ENCODE measurements around the gene DUSP15. TPM values are rescaled to one million over a fixed set of nuclear protein-coding genes. Genes with fewer than 3 reads are reported as not detected.
"Not testable (repeated sequence)": the region's sequence is repeated elsewhere in the genome, so short reads cannot be mapped to it uniquely, and the experiment has no call there.

Gene DUSP15
- polyA plus RNA-seq, 10 donors: 1.2 to 3.4 (median 2.2) TPM

GRCh38 chr20:31840906-31841816 is 29.2 kb downstream of the DUSP15 start:
- no peak for DNase-seq

GRCh38 chr20:31839782-31840487 is 30.4 kb downstream of the DUSP15 start:
- no peak for DNase-seq

- no peak for DNase-seq
These were observed 31.6 kb downstream of the DUSP15 start for GRCh38 chr20:31838646-31839292.

DNA sequence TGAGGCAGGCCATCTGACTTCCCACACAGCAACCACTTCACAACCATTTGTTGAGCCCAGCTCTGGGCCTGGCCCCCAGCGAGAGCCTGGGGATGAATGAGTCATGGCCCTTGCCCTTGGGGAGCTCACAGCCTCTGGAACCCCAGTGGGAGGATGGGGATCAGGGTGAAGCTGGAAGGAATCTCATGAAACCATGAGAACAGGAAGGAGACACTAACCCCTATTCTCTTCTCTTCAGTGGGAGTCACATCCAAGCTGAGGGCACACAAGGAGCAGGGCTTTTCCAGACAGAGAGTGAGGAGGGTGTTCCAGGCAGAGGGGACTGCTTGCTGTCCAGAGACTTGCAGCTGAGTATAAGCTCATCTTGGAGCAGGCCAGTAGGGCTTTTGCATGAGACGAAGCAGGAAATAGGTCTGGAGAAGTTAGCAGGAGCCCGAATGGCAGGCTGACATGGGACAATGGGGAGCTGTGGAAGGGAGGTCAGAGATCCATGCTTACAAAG is 32.4 kb downstream of the DUSP15 start:
- DNase-seq: no peak

DNA sequence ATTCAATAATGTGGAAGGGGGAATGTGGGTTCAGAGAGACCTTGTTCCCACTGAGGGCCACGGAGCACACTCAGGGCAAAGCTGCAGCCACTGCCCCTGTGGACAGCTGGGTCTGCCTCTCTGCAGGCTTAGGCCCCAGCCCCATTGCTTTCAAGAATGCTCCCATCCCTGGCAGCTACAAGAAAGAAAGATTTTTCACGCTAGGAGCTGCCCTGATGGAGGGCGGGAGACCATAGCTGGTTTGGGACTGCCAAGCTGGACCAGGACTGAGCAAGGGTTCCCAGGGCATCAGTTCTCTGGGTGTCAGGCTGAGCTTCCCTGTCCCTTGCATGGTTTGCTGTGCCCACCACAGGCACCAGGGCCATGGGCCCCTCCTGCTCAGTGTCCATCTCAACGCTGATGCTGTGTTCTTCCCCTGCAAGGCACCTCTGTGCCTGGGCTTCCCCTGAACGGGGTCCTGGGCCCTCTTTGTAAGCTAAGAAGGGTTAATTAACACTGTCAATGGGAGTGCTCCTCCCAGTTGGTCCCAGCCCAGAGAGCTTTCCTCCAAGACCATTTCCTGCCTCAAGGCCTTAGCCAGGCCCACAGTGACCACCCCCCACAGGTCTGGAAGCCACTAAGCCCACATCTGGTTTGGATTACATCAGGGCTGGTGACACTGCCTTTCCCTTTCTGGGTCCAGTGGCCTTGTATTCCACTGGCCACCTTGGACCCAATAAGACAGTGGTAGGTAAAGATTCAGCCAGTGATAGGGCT is 33.3 kb downstream of the DUSP15 start:
- no peak for DNase-seq

DNA sequence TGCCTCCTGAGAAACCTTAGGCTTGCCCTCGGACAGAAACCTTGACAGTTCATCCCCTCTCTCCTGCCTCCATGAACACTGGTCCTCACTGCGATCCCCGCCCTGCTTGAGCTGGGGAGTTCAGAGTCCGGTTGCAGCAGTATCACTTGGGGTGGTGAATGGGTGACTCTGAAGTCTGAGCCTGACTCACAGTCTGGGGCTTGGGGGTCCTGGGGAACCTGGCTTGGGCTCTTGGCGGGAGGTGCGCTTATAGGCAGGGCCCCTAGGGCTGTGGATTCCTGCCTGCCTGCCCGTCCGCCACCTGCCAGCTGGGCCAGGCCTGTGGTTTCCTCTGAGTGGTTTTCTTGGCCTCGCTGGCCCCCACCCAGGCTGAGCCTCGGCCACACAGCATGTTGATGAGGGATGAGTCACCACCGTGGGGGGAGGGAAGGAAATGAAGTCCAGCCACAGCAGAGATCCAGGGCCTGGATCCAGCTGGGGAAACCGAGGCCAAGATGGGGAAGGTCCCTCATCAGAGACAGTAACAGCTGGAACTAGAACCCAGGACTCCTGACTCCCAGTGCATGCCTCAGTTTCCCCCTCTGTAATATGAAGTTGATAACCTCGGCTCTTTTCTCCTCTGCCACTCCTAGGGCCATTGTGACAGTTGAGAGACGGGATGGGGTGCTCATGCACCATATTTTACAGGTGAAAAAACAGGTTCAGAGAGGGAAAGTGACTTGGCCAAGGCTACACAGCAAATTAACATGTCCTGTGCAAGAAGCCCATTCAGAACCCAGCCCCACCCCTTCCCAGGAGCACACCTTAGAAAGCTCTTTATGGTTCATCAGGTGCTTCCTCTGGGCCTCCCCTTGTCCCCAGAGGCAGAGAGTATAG is 34.1 kb downstream of the DUSP15 start:
- peak; percentile 71 to 87 (median 73) for DNase-seq

GRCh38 chr20:31835554-31835953 is 34.8 kb downstream of the DUSP15 start:
- no peak for DNase-seq

DNA sequence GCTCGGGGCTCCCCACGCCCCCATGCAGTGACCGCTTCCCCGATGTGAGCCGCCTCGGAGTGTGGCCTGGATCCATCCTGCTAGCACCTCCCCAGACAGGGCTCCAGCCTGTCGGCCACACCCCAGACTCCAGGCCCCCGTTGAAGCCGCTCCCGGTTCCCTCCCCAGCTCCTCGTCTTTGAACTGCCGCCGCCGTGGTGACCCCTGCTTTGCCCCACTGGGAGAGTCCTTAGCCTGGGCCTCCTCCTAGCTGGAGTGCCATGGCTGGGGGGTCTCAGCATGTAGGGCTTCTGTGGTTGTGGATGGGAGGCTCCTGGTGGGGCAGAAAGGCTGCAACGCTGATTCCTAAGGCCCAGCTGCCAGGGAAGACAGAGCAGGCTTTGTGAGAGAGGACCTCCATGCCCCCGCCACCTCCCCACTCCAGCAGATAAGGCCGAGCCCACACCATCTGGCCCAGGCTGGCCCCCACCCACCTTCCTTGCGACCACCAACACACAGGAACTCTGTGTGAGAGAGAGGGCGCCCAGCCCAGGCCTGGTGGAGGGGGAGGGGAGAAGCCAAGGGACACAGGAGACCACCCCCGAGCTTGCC is 36.3 kb downstream of the DUSP15 start:
- DNase-seq: no peak

DNA sequence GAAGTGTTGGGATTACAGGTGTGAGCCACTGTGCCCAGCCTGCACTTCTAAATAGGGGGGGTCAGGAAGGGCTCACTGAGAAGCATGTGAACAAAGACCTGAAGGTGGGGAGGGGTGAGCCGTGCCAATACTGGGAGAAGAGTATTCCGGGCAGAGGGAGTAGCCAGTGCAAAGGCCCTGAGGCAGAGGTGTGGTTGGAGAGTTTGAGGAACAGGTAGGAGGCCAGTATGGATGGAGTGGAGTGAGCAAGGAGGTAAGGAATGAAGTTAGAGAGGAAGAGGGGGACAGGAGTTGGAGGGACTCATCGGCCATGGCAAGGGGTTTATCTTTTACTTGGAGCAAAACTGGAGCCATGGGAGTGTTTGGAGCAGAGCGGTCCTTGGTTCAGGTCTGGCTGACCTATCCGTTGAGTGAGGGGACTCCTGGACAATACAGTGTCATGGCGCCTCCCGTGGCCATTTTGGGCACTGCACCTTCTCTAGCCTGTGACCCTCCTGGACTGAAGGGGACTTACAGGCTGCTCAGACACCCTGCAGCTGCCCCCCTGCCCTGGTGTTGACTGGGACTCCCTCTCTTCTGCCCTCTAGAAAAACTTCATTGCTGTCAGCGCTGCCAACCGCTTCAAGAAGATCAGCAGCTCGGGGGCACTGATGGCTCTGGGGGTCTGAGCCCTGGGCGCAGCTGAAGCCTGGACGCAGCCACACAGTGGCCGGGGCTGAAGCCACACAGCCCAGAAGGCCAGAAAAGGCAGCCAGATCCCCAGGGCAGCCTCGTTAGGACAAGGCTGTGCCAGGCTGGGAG is 37.0 kb downstream of the DUSP15 start:
- no peak for DNase-seq

DNA sequence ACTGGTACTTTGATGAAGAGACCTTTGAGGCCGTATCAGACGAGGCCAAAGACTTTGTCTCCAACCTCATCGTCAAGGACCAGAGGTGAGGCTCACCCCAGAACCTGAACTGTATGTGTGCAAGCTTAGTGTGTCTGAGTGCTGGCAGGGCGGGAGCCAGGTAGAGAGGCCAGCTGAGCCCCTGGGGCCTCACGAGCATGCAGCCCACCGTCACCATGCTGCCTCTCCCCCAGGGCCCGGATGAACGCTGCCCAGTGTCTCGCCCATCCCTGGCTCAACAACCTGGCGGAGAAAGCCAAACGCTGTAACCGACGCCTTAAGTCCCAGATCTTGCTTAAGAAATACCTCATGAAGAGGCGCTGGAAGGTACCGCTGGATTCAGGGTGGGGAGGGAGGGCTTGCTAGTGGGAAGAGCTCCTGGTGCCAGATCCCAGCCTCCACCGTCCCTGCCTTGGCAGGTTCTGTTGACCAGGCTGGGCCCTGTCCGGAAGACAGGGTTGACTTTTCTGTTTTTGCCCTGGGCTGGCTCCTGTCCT is 38.5 kb downstream of the DUSP15 start:
- DNase-seq: no peak

GRCh38 chr20:31831211-31831610 is 39.1 kb downstream of the DUSP15 start:
- DNase-seq: no peak

- no peak for DNase-seq
These were observed 39.8 kb downstream of the DUSP15 start for GRCh38 chr20:31830406-31830981.

DNA sequence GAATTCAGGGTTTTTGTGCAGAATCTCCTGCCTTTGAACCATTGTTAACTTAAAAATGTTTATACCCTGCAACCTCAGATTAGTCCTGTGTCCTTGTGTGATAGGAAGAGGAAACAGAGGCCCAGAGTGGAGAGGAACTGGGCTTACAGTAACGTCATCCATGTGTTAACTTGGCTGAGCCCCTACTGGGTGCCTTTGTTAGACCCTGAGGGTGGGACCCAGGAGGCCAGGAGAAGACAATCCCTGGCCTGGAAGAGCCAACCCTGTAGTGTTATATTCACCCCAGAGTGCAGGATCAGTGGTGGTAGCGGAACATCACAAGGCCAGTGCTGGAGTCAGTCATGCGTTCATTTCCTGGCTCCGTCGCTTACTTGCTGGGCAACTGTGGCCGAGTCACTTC is 40.6 kb downstream of the DUSP15 start:
- no peak for DNase-seq

- DNase-seq: not testable (repeated sequence)
These were observed 42.3 kb downstream of the DUSP15 start for GRCh38 chr20:31828016-31828415.

DNA sequence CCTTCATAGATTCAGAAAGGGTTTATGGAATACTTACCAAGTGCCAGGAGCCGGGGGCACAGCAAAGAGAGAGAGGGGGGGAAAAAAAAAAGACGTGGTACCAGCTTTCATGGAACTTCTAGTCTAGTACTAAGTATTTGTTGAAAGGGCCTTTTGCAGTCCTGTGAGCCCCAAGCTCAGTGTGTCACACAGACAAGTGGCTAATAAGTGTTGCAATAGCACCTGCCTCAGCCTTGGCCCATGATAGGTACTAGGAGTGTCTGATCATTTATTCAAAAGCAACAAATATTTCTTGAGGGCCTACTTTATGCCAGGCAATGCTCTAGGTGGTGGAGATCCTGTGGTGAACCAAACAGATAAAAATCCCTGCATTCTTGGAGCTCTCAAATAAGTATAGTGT is 43.3 kb downstream of the DUSP15 start:
- DNase-seq: no peak

DNA sequence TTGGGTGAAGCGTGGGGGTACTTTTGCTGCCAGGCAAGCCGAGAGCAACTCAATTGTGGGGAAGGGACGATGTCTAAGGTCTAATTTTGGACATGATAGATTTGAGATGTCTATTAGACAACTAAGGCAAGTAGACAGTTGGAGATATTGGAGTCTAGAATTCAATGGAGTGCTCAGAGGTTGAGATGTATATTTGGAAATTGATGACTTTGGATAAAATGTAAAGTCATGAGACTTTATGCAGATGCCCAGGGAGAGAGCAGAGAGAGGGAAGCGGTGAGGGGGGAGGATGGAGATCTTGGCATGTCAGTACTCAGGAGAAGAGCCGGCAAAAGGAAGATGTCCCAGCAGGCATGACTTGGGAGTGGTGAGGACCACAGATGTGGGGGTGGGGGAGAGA is 44.3 kb downstream of the DUSP15 start:
- no peak for DNase-seq

- no peak for DNase-seq
These were observed 45.6 kb downstream of the DUSP15 start for GRCh38 chr20:31824554-31825313.

DNA sequence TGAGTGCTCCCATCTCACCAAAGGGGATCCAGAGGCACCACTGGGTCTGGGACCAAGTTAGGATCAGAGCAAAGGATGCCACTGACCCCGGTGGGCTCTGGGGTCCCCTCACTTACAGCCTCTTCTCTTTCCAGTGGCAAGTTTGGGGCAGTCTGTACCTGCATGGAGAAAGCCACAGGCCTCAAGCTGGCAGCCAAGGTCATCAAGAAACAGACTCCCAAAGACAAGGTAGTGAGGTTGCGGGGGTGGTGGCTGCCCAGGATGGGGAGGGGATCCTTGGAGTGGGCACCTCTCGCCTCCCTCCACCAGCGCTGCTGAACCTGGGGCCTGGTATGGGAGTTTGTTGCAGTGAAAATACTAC is 46.2 kb downstream of the DUSP15 start:
- no peak for DNase-seq
